Nephron (organoid): ENCODE measurements around the gene PRDM7.
"Not testable (repeated sequence)": the region's sequence is repeated elsewhere in the genome, so short reads cannot be mapped to it uniquely, and the experiment has no call there.

Source experiments
- H3K27ac Mint-ChIP-seq, 3 experiments: 2 replicates each; pipeline ENCODE4 v1.8.0; 2020; ENCODE audit warnings: mixed read lengths in 3 of 3, mild to moderate bottlenecking in 2 of 3, moderate library complexity in 1 of 3
- H3K27me3 Mint-ChIP-seq: 2 replicates; pipeline ENCODE4 v1.8.0; 2021; ENCODE audit warnings: low read depth, mild to moderate bottlenecking, moderate library complexity, mixed read lengths
- H3K36me3 Mint-ChIP-seq: 2 replicates; pipeline ENCODE4 v1.8.0; 2020; ENCODE audit warnings: low read depth, mixed read lengths
- H3K4me1 Mint-ChIP-seq: 2 replicates; pipeline ENCODE4 v1.8.0; 2020; ENCODE audit warnings: mixed read lengths
- H3K4me3 Mint-ChIP-seq, 3 experiments: 2 replicates each; pipeline ENCODE4 v1.8.0; 2020; ENCODE audit warnings: mild to moderate bottlenecking in 3 of 3, mixed read lengths in 3 of 3, moderate library complexity in 2 of 3
- H3K9me3 Mint-ChIP-seq: 2 replicates; pipeline ENCODE4 v1.8.0; 2020; ENCODE audit warnings: mixed read lengths
- CTCF ChIP-seq, 3 experiments: fragments of 200-600 bp; sonication (generic); IDR thresholded peaks; one replicate each; pipeline ENCODE4 v1.5.0; 2021; ENCODE audit warnings: antibody characterized with exemption in 3 of 3; ENCODE audit not compliant: unreplicated experiment in 3 of 3

PRDM7 gene

DNA sequence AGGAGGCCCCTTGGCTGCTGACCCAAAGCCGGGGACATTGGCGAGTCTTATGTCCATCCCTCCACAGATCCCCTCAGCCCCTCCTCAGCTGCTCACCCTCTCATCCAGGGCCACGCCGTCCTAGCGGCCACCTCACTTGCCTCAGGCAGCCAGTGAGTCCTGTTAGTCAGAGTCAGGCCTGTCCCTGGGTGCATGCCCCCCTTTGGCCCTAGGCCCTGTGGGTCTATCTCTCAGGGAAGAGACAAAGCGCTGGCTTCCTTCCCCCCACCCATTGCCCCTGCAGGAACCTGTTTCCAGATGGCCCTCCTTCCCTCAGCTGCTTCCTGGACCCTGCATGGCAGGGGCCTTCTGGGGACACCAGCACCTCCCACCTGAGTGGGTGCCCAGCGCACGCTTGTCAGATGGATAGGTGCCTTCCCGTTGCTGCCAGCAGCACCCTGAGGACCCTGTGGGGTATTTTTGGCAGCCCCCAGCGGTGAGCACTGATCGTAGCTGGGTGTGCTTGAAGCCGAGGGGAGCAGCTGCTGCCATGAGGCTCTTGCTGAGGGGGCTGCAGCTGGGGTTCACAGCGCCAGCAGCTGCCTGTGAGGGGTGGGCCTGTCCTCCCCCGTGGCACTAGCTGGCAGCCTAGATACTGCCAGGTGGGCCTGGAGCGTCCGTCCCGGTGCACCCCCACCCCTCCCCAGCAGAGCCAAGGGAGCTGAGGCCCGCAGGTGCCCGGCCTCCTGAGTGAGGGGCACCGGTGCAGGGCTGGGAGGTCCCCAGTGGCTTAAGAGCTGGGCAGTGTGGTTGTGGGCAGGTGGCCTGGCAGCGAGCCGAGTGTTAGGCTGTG lies 66.2 kb downstream of the PRDM7 start:
- no peaks in the 10 kb centered on the region for H3K9me3 Mint-ChIP-seq
- TF ChIP-seq CTCF (IDR thresholded peaks at IDR 0.05; ENCODE audit: unreplicated experiment in 3 of 3), result no peak
- H3K4me3 Mint-ChIP-seq, result no peak overlapping the region
- peaks cover 5% of the 10 kb centered on the region for H3K4me1 Mint-ChIP-seq
- H3K27ac Mint-ChIP-seq, result no peak overlapping the region
- peaks cover 5% of the 10 kb centered on the region for H3K27me3 Mint-ChIP-seq
- no peaks in the 10 kb centered on the region for H3K36me3 Mint-ChIP-seq

GRCh38 chr16:90009172-90009899 lies 67.8 kb downstream of the PRDM7 start:
- no peaks in the 10 kb centered on the region for H3K9me3 Mint-ChIP-seq
- no peaks in the 10 kb centered on the region for H3K27me3 Mint-ChIP-seq
- no peak for TF ChIP-seq CTCF (IDR thresholded peaks at IDR 0.05; ENCODE audit: unreplicated experiment in 3 of 3)
- H3K27ac Mint-ChIP-seq, result no peak overlapping the region
- no peaks in the 10 kb centered on the region for H3K4me1 Mint-ChIP-seq
- H3K36me3 Mint-ChIP-seq, result no peaks in the 10 kb centered on the region
- H3K4me3 Mint-ChIP-seq, result no peak overlapping the region

DNA sequence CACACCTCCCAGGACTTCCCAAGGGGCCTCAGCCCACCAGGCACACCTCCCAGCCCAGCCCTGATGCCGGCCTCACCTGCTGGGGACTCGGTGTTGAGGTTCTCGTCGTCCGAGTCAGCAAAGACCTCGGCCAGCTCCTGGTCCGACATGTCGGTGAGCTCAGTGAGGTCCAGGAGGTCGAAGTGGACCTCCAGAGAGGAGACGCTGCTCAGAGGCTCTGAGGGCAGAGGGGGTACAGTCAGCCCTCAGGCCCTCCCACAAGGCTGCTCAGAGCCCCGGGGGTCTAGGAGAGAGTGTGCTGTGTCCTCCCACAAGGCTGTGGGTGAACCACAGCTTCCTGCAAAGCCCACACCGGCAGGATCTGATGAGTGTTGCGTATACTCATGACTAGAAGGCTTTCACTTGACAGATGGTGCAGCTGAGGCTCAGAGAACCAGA lies 68.4 kb downstream of the PRDM7 start:
- H3K4me3 Mint-ChIP-seq, result no peak overlapping the region
- H3K36me3 Mint-ChIP-seq, result no peaks in the 10 kb centered on the region
- no peaks in the 10 kb centered on the region for H3K4me1 Mint-ChIP-seq
- no peaks in the 10 kb centered on the region for H3K27me3 Mint-ChIP-seq
- no peaks in the 10 kb centered on the region for H3K9me3 Mint-ChIP-seq
- H3K27ac Mint-ChIP-seq, result no peak overlapping the region
- no peak for TF ChIP-seq CTCF (IDR thresholded peaks at IDR 0.05; ENCODE audit: unreplicated experiment in 3 of 3)

GRCh38 chr16:90007635-90008234 lies 69.4 kb downstream of the PRDM7 start:
- H3K27ac Mint-ChIP-seq, H3K36me3 Mint-ChIP-seq, H3K9me3 Mint-ChIP-seq, H3K4me1 Mint-ChIP-seq, H3K4me3 Mint-ChIP-seq, H3K27me3 Mint-ChIP-seq: not testable (repeated sequence)

DNA sequence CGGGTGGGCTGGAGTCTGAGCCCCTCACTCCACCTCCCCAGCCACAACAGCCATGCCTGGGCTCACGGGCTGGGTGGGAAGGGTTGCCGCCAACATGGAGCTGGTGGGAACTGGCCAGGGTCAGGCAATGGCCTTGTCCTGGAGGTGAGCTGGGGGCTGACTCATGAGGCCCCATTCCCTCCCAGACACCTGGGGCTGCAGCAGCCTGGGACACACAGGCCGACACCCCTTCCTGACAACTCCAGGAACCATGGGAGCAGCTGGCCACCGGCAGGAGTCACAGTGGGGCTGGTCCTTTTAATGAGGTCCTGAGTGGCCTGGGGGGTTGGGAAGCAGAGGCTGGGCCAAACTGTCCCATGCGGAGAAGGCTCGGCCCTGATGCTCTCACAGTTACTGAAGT lies 70.1 kb downstream of the PRDM7 start:
- no peaks in the 10 kb centered on the region for H3K36me3 Mint-ChIP-seq
- H3K27me3 Mint-ChIP-seq, result no peaks in the 10 kb centered on the region
- TF ChIP-seq CTCF (IDR thresholded peaks at IDR 0.05; ENCODE audit: unreplicated experiment in 3 of 3), result no peak
- H3K4me1 Mint-ChIP-seq, result no peaks in the 10 kb centered on the region
- no peak overlapping the region for H3K4me3 Mint-ChIP-seq
- H3K9me3 Mint-ChIP-seq, result no peaks in the 10 kb centered on the region
- H3K27ac Mint-ChIP-seq, result no peak overlapping the region
